Measurements from ENCODE around the gene YIF1B.

DNA sequence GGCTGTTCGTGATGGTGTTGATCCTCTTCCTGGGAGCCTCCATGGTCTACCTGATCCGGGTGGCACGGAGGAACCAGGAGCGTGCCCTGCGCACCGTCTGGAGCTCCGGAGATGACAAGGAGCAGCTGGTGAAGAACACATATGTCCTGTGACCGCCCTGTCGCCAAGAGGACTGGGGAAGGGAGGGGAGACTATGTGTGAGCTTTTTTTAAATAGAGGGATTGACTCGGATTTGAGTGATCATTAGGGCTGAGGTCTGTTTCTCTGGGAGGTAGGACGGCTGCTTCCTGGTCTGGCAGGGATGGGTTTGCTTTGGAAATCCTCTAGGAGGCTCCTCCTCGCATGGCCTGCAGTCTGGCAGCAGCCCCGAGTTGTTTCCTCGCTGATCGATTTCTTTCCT lies 23.9 kb downstream of the YIF1B start:
- TF ChIP-seq, protein P1, sequence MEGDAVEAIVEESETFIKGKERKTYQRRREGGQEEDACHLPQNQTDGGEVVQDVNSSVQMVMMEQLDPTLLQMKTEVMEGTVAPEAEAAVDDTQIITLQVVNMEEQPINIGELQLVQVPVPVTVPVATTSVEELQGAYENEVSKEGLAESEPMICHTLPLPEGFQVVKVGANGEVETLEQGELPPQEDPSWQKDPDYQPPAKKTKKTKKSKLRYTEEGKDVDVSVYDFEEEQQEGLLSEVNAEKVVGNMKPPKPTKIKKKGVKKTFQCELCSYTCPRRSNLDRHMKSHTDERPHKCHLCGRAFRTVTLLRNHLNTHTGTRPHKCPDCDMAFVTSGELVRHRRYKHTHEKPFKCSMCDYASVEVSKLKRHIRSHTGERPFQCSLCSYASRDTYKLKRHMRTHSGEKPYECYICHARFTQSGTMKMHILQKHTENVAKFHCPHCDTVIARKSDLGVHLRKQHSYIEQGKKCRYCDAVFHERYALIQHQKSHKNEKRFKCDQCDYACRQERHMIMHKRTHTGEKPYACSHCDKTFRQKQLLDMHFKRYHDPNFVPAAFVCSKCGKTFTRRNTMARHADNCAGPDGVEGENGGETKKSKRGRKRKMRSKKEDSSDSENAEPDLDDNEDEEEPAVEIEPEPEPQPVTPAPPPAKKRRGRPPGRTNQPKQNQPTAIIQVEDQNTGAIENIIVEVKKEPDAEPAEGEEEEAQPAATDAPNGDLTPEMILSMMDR (IDR thresholded peaks at IDR 0.05; ENCODE audit: insufficient read depth, low read length, poor library complexity, severe bottlenecking), result no peak
- no peak for TF ChIP-seq EZH2phosphoT487 (conservative IDR thresholded peaks at IDR 0.05; ENCODE audit: low read length)

Measured in SU-DHL-6 (cell line).